GM12864 (cell line): ENCODE measurements around the gene PWWP2B.

ENCODE experiments used
- DNase-seq: peaks from one replicate; pipeline ENCODE4 v3.0.0-alpha.2; 2011; ENCODE audit warnings: low read depth
- H3K4me3 ChIP-seq: 2 replicates; pipeline ENCODE4 v1.5.1; 2011; ENCODE audit warnings: mild to moderate bottlenecking, low read depth, low read length, control low read depth
- TF ChIP-seq, protein P1 (sequence below): IDR thresholded peaks from 2 replicates; pipeline ENCODE4 v1.5.1; 2011; ENCODE audit warnings: low read depth, mild to moderate bottlenecking, moderate library complexity, low read length, control low read depth, inconsistent platforms; ENCODE audit errors: missing control alignments

PWWP2B gene

DNA sequence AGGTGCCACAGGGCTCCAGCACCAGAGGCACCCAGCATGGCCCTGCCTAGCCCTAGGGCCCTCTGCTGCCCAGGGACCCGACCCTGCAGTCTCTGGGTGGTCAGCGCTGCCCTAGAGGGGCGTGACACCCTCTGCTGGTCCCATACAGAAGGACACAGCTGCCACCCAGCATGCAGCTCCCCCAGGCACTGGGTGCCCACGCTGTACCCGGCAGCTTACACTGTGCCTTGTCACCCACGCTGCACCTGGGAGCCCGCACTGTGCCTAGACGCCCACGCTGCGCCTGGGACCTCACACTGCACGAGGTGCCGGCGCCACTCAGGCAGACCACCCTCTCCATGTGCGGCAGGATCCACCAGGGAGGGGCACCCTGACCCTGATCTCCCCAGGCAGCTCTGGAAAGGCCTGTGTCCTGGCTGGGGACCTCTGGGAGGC, 55.2 kb downstream of the PWWP2B start:
- DNase-seq: no peak
- H3K4me3 ChIP-seq: no peak overlapping the region
- TF ChIP-seq, protein P1, sequence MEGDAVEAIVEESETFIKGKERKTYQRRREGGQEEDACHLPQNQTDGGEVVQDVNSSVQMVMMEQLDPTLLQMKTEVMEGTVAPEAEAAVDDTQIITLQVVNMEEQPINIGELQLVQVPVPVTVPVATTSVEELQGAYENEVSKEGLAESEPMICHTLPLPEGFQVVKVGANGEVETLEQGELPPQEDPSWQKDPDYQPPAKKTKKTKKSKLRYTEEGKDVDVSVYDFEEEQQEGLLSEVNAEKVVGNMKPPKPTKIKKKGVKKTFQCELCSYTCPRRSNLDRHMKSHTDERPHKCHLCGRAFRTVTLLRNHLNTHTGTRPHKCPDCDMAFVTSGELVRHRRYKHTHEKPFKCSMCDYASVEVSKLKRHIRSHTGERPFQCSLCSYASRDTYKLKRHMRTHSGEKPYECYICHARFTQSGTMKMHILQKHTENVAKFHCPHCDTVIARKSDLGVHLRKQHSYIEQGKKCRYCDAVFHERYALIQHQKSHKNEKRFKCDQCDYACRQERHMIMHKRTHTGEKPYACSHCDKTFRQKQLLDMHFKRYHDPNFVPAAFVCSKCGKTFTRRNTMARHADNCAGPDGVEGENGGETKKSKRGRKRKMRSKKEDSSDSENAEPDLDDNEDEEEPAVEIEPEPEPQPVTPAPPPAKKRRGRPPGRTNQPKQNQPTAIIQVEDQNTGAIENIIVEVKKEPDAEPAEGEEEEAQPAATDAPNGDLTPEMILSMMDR: no peak

DNA sequence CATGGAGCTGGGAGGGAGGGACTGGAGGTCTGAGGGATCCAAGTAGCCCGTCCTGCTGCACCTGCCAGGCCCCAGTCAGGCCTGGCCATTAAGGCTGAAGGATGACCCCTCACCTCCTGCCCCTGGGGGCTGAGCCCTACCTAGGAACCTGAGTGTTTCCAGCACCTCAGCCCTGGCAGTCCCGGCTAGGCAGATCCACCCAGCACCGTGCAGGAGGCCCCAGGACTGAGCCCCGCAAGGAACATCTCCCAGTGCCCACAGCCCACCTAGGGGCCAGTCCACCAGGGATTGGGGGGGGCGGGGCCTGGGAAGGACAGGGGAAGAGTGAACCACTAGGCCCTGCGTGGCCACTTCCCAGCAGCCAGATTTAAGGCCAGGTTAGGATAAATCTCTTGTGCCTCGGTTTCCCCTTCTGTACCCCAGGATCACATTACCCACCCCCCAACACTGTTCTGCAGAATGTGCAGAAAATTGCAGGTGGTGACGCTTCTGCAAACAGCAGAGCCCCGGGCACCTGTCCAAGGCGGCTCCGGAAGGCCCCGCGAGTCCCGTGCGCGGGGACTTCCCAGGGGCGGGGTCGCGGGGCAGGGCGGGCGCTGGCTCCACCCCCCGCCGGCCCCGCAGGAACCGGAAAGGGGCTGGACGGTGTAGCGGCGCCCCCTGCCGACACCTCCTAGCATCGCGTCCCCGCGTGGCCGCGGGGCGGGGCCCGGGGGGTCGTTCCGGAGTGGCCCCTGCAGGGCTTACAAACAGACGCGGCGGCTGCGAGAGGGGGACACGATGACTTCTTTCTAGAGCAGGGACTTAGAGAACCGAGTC, 55.9 kb downstream of the PWWP2B start:
- TF ChIP-seq, protein P1: peak; percentile 77
- no peak overlapping the region for H3K4me3 ChIP-seq
- peak; percentile 26 for DNase-seq

DNA sequence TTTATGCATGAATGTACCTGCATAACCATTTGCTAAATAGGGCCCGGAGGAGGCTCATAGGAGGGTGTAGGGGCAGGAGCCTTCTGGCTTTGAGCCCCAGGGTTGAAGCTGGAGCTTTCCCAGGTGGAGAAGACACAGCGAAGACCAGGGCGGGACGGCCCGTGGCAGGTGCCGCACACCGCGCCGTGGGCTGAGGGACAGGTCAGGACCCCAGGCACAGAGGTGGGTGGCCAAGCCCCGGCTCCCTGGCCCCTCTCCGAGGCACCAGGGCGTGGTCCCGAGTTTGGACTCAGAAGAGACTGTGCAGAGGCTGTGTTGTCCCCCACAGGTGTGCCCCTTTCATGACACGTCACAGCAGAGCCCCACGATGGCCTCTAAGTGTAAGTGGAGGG, 56.5 kb downstream of the PWWP2B start:
- DNase-seq: no peak
- no peak overlapping the region for H3K4me3 ChIP-seq
- TF ChIP-seq, protein P1: no peak

DNA sequence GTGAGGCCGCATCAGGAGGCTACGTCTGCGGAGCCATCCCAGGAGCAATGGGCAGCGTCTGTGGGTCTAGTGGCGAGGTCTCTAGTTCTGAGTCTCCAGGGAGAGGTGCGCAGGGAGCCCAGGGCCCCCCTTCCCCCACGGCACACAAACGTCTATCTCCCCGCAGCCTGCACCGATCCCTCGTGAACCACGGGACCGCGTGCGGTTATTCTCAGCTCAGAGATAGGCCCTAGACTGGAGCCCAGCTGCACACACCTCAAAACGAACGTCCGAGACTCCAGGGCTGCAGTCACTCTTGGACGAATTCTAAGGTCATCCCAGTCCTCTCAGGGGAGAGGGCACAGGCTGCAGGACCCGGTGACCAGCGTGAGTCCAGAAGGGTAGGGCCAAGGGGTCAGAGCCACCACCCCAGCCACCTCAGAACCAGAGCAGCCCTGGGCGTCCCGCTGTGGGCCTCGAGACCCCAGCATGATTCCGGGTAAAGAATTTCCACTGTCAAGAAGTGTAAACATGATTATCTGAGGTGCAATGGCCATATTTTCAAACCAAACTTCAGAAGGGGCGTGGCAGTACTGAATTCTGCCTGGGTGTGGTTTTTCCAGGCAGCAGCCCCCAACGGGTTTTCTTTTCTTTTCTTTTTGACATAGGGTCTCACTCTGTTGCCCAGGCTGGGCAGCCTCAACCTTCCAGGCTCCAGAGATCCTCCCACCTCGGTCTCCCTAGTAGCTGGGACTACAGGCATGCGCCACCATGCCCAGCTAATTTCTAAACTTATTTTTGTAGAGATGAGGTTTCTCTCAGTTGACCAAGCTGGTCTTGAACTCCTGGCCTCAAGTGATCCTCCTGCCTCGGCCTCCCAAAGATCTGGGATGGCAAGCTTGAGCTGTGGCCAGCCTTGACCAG, 57.5 kb downstream of the PWWP2B start:
- H3K4me3 ChIP-seq: no peak overlapping the region
- TF ChIP-seq, protein P1: no peak
- no peak for DNase-seq

DNA sequence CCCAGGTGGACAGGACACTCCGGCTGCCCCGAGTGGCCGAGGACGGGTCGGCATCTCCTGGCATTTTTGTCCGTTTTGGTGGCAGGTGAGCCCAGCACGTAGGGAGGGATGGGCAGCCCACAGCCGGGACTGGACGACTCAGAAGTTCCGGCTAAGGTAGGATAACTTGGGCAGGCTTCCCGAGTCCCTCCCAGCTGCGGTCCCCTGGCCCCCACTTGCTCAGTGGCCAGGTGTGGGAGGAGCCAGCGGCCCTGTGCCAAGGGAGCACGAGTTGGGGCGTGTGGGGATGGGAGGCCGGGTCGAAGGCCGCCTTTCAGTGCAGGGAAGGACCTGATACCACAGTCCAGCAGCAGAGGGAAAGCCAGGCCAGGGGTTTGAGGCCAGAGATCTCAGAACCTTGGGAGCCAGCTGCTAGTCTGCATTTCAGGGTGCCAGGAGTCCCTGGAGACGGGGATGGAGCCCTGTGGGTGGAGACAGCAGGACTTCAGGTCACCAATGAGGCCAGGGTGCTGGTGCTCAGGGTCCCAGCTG, 58.5 kb downstream of the PWWP2B start:
- TF ChIP-seq, protein P1: no peak
- H3K4me3 ChIP-seq: no peak overlapping the region
- DNase-seq: no peak

DNA sequence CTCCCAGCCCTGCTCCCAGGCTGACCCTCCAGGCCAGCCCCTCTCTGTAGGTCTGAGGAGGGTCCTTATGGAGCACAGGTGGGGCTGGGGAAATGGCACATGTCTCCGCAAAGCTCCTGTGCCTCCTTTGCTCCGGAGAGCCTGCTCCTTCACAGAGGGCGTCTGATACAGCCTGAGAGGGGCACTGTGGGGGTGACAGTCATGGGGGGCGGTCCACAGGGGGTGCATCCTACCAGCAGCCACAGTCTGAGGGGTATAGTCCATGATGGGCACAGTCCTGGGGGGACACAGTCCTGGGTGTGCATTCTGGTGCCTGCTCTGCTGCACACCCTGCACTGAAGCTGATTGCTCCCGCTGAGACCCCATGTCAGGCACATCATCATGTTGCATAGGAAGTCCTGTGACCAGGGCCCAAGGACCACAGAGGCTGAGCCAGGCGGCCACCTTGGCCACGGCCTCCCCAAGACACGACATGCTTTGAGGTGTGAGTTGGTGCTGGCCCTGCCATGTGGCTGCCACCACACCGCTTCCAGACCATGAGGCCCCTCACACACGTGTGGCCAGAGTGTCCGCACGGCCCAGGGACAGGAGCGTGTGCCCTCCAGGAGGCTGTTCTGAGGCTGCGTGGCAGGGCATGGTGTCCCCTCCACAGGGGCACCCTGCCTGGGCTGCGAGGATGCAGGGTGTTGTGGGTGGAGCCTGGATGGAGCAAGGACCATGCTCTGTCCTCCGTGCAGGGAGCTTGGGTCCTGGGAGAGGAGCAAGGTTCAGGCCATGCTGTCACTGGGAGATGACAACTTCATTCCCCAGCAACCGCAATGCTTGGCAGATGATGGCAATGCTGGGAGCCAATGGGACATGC, 59.2 kb downstream of the PWWP2B start:
- TF ChIP-seq, protein P1: no peak
- no peak overlapping the region for H3K4me3 ChIP-seq
- DNase-seq: no peak
